ENCODE measurements around the gene IFIT5.
"Not testable (repeated sequence)": the region's sequence is repeated elsewhere in the genome, so short reads cannot be mapped to it uniquely, and the experiment has no call there.

IFIT5 gene, protein sequence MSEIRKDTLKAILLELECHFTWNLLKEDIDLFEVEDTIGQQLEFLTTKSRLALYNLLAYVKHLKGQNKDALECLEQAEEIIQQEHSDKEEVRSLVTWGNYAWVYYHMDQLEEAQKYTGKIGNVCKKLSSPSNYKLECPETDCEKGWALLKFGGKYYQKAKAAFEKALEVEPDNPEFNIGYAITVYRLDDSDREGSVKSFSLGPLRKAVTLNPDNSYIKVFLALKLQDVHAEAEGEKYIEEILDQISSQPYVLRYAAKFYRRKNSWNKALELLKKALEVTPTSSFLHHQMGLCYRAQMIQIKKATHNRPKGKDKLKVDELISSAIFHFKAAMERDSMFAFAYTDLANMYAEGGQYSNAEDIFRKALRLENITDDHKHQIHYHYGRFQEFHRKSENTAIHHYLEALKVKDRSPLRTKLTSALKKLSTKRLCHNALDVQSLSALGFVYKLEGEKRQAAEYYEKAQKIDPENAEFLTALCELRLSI

GRCh38 chr10:89414146-89414878 lies at the start of gene IFIT5:
Gene IFIT5 (plus strand): TSS chr10:89414568. CDS start chr10:89414799, 231 bp downstream.
- DNase-seq, result peak; percentile 78

DNA sequence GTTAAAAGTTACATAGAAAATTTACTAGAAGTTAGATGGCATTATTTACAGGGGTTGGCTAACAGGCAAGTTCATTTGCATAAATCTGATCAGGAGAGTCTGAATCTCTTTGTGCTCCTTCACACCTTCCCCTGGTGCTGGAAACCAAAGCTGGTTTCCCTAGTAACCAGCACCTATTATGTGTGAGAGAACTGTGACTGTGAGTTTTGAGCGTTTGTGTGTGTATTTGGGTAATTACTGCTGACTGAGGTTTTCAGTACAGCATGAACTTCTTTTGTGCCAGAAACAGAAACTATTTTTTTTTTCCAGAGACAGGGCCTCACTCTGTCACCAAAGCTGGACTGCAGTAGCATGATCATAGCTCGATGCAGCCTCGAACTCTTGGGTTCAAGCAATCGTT lies 46.8 kb upstream of the IFIT5 start:
- peak; percentile 47 for DNase-seq

DNA sequence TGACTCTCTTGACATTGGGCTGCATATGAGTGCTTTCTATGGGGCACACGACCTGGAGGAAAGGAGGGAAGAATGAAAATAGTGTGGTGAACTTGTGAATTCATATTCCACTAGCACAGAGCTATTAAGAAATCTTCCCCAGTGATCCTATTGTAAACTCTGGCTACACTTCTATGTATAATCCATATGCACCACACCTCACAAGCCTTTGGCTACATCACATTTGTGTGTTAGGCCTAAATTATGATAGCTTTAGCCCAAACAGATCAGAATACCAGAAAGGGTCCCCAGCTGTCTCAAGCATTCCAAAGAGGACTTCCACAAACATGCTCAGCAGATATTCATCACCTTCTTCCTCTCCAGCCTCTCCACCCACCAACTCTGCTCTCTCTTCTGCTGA lies 46.2 kb upstream of the IFIT5 start:
- no peak for DNase-seq

DNA sequence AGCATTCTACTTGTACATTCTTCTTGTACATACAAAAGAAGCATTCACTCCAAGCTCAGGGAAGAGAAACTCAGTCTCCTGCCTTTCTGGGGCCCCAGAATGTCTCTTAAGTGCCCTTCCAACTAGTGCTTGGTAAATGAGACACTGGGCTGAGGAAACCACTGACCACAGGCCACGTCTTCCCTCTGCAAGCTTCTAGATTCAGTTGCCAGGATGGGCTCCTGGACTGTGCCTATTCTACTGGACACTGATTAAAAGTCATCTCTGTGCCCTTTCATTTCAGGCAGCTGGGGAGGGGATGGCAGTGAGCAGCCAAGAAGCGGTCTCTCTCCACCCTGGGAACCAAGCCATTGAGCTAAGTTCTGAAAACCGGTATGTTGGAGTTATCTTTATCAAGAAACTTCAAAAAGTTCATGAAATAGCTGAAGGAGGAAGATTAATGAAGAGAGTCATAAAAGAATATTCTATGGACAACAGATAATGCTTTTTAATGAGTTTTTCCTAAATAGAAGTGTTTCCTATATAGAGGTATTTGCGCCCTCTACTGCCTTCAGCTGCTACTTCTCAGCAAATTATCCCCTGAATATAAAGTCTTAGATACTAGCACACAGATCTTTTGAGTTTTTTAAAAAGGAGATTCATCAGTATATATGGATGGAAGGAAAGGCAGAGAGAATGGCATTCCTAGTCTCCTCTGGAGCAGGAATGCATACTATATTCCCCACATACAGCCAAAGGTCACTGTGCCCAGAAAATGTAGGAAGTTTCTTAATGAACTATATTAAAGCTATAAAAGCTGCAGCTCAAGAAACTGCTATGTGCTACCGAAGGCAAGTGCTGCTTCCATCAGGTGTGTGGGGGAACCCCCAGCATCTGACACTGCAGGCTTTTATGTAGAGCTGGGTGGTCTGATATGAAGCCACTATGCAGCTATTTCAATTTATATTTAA lies 44.9 kb upstream of the IFIT5 start:
- peak; percentile 36 for DNase-seq

DNA sequence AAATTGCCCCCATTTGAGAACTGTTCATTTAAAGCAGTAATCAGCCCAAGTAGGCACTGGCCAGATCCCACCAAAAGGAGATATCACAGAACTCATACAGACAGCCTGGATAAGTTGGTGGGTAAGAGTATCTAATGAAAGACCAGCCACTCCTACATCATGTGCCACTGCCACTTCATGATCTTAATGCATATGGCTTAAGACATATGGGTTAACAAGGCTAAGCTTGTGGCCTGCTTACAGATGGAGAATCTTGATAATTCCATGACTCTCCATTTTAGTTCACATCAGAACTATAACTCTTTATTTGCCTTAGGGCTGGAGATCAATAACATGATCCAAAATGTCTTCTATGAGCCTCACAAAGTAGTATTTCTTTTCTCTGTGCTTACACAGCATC lies 43.3 kb upstream of the IFIT5 start:
- DNase-seq, result no peak

- no peak for DNase-seq
These were observed 42.4 kb upstream of the IFIT5 start for GRCh38 chr10:89371987-89372386.

GRCh38 chr10:89373916-89374711 lies 40.3 kb upstream of the IFIT5 start:
- no peak for DNase-seq

GRCh38 chr10:89374713-89375141 lies 39.6 kb upstream of the IFIT5 start:
- DNase-seq, result no peak

- no peak for DNase-seq
These were observed 36.4 kb upstream of the IFIT5 start, which contains the start of gene IFIT1B for GRCh38 chr10:89377705-89378637. Gene IFIT1B (plus strand): TSS chr10:89378056. CDS start chr10:89378136, 80 bp downstream.

DNA sequence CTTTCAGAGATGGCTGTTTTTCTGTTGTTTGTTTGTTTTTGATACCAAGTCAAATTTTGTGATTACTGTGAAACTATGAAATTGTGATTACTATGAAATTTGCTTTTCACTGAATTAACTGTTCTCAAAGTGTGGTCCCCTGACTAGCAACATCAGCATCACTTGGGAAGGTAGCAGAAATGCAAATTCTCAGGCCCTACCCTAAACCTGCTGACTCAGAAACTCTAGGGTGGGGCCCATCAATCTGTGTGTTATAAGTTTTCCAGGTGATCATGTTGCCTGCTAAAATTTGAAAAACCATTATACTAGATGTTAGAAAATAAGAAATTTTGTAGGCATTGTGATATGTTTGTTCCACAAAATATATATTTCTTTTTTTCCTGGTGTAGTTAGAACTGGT lies 35.3 kb upstream of the IFIT5 start:
- no peak for DNase-seq

DNA sequence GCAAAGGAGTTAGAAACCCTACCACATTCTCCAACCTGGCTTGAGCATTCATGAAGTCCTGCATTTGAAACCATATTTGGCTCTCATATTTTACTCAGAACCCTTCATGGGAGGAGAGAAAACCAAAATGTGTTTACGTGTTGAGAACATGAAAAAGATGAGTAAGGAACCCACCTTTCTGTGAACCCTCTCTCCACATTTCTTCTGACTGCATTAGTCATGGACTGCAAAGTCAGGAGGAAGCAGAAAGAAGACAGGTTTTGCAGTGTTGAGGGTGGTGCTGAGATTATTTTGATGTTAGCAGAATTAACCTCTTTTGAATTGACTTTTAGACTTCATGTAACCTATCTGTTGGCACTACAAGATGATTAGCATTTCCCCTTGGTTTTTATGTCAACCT lies 31.6 kb upstream of the IFIT5 start:
- no peak for DNase-seq

DNA sequence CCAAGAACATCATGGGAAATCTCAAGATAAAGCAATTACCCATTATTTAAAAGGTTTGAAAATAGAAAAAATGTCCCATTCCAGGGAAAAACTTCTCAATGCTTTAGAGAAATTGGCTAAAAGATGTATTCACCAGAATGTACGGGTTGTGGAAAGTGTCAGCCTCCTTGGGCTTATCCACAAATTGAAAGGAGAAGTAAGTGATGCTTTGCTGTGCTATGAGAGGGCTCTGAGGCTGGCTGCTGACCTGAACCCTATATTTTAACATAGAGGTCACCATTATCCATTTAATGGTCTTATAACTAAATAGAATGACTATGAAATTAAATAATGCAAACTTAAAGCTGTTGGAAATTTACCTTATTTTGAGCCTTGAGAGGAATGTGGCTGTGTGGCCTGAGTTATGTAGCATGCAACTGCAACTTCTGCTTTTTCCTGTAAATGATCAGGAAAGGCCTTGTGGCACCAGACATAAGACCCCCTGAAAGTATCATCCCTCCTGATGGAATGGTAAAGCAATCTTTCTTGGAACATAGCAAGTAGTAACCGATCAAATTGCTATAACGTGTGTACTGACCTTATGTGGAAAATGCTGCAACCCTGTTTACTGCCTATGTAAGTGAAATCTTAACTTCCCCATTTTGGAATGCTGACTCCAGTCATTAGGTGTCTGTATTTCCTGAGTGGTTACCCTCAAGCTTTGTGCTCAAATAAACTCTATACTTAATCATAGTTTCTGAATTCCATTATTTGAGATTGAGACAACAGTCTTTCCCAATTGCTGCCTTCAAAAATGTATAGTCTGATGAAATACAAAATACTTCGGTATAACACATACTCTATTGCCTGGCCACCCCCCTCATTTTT lies 29.7 kb upstream of the IFIT5 start:
- no peak for DNase-seq

DNA sequence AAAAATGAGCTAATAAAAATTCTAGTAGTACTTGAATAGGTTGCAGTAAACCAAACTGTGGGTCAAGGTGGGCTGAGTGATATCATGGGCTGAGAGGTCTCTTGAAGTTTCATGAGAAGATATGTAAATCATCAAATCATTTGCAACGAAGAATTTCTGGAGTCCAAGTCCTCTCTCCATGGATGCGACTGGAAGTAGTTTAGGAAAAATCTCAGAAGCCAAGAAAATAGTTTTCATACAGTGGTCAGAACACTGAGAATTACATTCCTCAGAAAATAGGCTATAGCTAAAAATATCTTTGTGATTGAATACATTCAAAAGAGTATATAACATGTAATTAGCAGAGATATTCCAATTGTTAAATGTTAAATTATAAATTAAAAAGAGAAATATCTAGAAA lies 25.6 kb upstream of the IFIT5 start:
- no peak for DNase-seq

DNA sequence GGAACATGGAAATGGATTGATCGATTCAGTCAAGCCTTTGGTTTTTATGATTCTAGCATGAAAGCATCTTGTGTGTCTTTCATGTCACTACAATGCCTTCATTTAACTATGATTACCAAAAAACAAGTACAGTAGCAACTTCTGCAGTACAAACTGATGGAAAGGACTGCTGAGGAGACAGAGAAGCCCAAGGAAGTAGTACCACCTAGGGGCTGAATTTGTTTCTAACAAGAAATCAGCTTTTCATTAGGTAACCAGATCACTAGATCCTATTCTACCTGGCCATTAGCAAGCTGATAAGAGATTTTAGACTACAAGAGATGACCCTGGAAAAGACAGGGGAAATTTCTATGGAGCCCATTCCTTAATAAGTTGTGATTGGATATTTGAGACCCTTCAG lies 25.1 kb upstream of the IFIT5 start:
- DNase-seq, result peak; percentile 41

- DNase-seq, result no peak
These were observed 23.7 kb upstream of the IFIT5 start for GRCh38 chr10:89390476-89391225.

- not testable (repeated sequence) for DNase-seq
These were observed 23.2 kb upstream of the IFIT5 start for GRCh38 chr10:89391226-89391576.

- DNase-seq, result peak; percentile 87
These were observed 22.2 kb upstream of the IFIT5 start, which contains the start of gene IFIT1 for GRCh38 chr10:89391907-89392756. Gene IFIT1 (plus strand): TSS chr10:89392623. CDS start chr10:89392713, 90 bp downstream.

DNA sequence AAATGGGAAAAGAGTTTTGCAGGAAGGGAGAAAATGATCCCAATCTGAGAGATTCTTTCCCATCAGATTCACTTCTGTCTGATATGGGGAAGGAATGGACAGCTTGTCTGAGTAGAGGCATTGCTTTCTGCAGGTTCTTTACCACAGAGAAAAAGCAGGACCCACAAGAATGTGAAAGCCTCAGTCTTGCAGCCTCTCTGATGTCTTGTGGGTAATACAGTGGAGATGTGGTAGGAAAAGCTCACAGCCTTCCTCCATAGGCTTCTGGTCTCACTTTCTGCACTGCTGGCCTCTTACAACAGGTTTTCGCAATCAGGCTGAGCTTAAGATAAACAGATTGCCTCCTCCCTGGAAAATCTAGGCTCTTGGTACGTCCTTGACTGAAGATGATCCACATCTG lies 21.4 kb upstream of the IFIT5 start:
- DNase-seq, result no peak
